Stimulated activated CD8-positive, alpha-beta memory T cell treated with anti-CD3 and anti-CD28 coated beads, Interleukin-7, amount 100 ng/mL, for 24 hours (primary cell): ENCODE measurements around the gene UTP3.
"Not testable (repeated sequence)": the region's sequence is repeated elsewhere in the genome, so short reads cannot be mapped to it uniquely, and the experiment has no call there.

Experiments used
- DNase-seq: peaks from one replicate; pipeline ENCODE4 v3.0.0-alpha.2; 2020; ENCODE audit warnings: low read depth

The UTP3 gene, protein sequence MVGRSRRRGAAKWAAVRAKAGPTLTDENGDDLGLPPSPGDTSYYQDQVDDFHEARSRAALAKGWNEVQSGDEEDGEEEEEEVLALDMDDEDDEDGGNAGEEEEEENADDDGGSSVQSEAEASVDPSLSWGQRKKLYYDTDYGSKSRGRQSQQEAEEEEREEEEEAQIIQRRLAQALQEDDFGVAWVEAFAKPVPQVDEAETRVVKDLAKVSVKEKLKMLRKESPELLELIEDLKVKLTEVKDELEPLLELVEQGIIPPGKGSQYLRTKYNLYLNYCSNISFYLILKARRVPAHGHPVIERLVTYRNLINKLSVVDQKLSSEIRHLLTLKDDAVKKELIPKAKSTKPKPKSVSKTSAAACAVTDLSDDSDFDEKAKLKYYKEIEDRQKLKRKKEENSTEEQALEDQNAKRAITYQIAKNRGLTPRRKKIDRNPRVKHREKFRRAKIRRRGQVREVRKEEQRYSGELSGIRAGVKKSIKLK

GRCh38 chr4:70687821-70688794 lies at the start of gene UTP3:
Gene UTP3 (plus strand): TSS chr4:70688532. CDS start chr4:70688678, 146 bp downstream.
- DNase-seq = peak; percentile 89

DNA sequence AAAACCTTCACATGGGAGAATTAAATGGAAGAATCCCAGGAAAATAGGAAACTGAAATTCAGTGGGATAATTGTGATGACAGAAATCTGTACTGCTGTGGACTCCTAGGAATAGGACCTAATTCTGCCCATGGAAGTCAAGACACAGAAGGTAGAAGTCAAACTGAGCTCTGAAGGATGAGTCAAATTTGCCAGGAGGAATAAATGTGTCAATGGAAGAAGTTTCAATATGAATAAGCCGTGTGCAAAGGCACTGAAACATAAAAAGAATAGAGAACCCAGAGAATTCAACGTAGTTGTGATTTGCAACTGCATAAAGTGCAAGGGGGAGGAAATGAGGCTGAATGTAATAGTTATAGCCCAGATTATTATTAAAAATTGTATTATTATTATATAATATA lies 48.1 kb upstream of the UTP3 start:
- DNase-seq = no peak

GRCh38 chr4:70650741-70651140 lies 37.6 kb upstream of the UTP3 start:
- not testable (repeated sequence) for DNase-seq

DNA sequence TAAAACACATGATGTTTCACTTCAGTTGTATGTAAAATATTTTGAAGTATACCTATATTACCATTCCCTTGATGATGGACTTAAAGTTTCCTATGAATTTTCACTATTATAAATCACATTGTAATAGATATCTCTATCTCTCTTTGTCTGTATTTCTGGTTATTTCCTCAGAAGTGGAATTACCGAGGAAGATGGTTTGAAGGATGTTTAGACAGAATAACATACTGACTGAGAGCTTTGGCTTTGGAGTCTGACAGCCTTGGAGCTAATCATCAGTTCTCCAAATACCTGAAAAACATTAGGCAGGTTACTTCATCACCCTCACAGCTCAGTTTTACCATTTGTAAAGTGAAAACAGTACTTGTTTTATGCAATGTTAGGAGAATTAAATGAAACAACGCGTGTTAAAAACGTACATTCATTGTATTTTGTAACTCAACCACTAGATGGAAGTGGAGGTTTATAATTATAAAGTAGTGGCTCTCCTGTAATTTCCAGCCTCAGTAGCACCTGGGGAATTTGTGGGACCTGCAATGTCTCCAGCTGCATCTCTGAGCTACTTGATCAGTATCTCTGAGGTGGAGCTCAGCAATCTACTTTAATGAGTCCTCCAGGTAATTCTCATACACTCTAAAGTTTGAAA lies 36.3 kb upstream of the UTP3 start:
- no peak for DNase-seq

DNA sequence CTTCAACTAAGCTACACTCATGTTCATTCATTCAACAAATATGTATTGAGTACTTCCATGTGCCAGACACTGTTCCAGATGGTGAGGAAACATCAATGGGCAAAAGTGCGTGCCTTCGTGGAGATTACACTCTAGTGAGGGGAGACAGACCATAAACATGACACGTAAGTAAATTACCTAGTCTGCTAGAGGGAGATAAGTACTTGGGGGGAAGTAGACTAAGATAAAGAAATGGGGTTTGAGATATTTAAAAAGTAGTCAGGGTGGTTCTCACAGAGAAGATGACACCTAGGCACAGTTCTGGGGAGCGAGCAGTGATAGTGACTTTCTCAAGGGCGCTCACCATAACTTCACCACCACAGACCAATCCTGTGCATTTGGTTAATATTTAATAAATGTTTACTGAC lies 33.7 kb upstream of the UTP3 start:
- no peak for DNase-seq

- no peak for DNase-seq
These were observed 31.0 kb upstream of the UTP3 start for GRCh38 chr4:70657326-70657725.

- no peak for DNase-seq
These were observed 29.9 kb upstream of the UTP3 start for GRCh38 chr4:70658418-70658817.

GRCh38 chr4:70660106-70660505 lies 28.2 kb upstream of the UTP3 start:
- no peak for DNase-seq

DNA sequence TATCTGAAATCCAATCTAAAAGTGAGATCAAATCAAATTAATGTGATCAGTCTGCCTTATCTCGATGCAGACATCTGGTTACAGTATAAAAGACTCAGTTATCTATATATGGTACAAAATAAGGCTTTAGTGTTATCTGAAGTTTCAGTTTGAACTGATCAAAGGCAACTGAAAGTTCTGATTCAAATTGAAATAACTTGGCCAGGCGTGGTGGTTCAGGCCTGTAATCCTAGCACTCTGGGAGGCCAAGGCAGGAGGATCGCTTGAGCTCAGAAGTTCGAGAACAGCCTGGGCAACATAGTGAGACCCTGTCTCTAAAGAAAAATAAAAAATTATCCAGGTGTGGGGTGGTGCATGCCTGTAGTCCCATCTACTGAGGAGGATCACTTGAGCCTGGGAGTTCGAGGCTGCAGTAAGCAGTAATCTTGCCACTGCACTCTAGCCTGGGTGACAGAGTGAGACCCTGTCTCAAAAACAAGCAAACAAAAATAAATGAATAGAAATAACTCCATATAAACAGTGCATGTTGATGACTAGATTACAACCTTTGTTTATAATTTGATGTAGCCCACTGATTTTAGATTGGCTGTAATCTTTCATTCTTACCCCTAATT lies 26.9 kb upstream of the UTP3 start:
- DNase-seq = not testable (repeated sequence)

GRCh38 chr4:70666369-70666768 lies 22.0 kb upstream of the UTP3 start, which contains the start of gene JCHAIN:
Gene JCHAIN (minus strand): TSS chr4:70666508. CDS start chr4:70666490, 18 bp downstream.
- DNase-seq = no peak

DNA sequence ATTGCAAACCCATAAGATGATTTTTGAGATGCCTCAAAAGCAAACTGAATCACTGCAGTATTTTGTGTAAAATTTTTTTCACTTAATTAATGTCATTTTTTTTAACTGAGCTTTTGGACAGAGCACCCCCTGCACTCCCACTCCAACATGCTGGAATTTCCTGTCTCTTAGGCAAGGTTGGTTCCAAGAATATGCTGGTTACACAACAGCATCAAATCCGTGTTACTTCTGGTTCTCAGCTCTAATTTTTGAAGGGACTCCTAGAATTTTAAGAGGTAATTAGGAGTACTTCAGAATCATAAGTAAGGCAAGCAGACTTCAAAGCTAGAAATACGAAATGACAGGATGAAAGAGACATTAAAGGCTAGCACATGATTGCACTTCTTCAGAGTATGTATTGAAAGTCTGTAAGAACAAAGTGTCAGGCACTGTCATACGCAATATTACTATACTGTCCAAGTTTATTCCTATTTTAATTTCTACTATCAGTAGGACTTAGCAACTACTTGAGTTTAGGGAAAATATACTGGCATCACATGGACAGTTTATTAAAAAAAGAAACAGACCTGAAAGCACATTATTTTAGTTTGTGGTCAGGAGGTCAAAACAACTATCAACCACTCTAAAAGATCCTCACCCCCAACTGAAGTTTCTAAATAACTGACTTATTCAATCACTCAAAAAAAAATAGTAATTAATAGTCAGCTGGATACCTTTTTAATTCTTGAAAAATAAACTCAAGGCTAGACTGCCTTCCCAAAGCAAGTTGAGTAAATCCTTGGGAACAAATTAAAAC lies 20.4 kb upstream of the UTP3 start:
- no peak for DNase-seq

- DNase-seq = no peak
These were observed 17.9 kb upstream of the UTP3 start for GRCh38 chr4:70670332-70671014.

- no peak for DNase-seq
These were observed 17.2 kb upstream of the UTP3 start for GRCh38 chr4:70671091-70671490.

GRCh38 chr4:70674191-70674590 lies 14.1 kb upstream of the UTP3 start:
- no peak for DNase-seq

DNA sequence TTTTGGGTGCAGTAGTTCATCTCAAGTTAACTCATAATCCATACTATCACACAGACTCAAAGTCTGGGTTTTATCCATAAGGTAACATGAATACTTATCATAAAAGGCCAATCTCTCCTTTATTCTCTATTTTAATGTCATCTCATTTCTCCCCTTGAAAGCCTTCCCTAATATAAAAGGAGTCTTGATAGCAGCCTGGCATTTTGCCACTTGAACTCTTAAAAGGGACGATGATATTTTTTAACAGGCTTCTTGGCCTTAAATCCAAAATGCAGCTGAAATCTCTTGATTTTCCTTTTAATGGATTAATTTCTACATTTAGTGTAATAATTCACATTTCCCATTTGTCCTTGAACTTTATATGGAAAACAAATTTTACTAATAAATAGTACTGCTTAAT lies 13.6 kb upstream of the UTP3 start:
- DNase-seq = no peak

GRCh38 chr4:70676554-70677090 lies 11.7 kb upstream of the UTP3 start:
- DNase-seq = no peak

GRCh38 chr4:70678383-70678999 lies 9.8 kb upstream of the UTP3 start:
- DNase-seq = no peak

DNA sequence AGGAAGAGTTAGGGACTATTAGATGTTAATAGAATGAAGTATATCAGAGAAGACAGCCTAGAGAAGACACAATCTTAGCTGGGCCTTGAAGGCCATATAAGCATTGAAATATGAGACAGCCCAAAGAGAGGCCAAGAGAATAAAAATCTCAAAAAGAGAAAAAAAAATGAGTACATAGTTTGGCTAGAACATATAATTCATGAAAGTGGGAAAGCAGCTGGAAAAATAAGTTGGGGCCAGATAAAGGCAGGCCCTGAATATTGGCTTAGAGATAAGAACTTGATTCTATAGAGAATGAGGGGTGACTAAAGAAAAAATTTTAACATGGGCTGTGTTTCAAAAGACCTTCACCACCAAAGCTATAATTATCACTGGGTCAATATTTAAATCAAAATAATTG lies 7.4 kb upstream of the UTP3 start:
- DNase-seq = no peak

GRCh38 chr4:70681704-70682103 lies 6.6 kb upstream of the UTP3 start:
- no peak for DNase-seq

DNA sequence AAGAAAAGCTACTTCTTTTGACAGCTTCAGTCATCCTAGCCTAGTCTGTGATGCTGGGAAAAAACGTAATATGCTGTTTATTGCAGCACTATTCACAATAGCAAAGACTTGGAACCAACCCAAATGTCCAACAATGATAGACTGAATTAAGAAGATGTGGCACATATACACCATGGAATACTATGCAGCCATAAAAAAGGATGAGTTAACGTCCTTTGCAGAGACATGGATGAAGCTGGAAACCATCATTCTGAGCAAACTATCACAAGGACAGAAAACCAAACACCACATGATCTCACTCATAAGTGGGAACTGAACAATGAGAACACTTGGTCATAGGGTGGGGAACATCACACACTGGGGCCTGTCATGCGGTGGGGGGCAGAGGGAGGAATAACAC lies 6.2 kb upstream of the UTP3 start:
- DNase-seq = not testable (repeated sequence)
